ENCODE results near the gene KIAA0825.

The KIAA0825 gene

GRCh38 chr5:94391996-94392395 is 226.4 kb downstream of the KIAA0825 start:
- H3K4me3 ChIP-seq (ENCODE audit: low read depth, low read length), result no peak overlapping the region
- no peak for TF ChIP-seq CTCF (IDR thresholded peaks at IDR 0.05; ENCODE audit: low read depth, low read length)
- no peak for TF ChIP-seq POLR2A (IDR thresholded peaks at IDR 0.05; ENCODE audit: extremely low read depth, insufficient read length)
- no peak for TF ChIP-seq MAX (IDR thresholded peaks at IDR 0.05; ENCODE audit: low read depth, low read length)
- TF ChIP-seq MYC (IDR thresholded peaks at IDR 0.05; ENCODE audit: low read depth, low read length), result no peak
- DNase-seq (ENCODE audit: low read depth), result no peak

GRCh38 chr5:94389515-94389899 is 228.9 kb downstream of the KIAA0825 start:
- TF ChIP-seq POLR2A (IDR thresholded peaks at IDR 0.05; ENCODE audit: extremely low read depth, insufficient read length), result no peak
- no peak for TF ChIP-seq MAX (IDR thresholded peaks at IDR 0.05; ENCODE audit: low read depth, low read length)
- TF ChIP-seq MYC (IDR thresholded peaks at IDR 0.05; ENCODE audit: low read depth, low read length), result no peak
- no peak for TF ChIP-seq CTCF (IDR thresholded peaks at IDR 0.05; ENCODE audit: low read depth, low read length)

GRCh38 chr5:94388773-94389514 is 229.5 kb downstream of the KIAA0825 start:
- TF ChIP-seq MAX (IDR thresholded peaks at IDR 0.05; ENCODE audit: low read depth, low read length) (no peak), MYC (IDR thresholded peaks at IDR 0.05; ENCODE audit: low read depth, low read length) (no peak), CTCF (IDR thresholded peaks at IDR 0.05; ENCODE audit: low read depth, low read length) (no peak), POLR2A (IDR thresholded peaks at IDR 0.05; ENCODE audit: extremely low read depth, insufficient read length) (no peak)
- H3K4me3 ChIP-seq (ENCODE audit: low read depth, low read length), result no peak overlapping the region
- DNase-seq (ENCODE audit: low read depth), result no peak

More at GRCh38 chr5:94389515-94389899, 228.9 kb downstream of the KIAA0825 start:
- H3K4me3 ChIP-seq (ENCODE audit: low read depth, low read length), result no peak overlapping the region
- no peak for DNase-seq (ENCODE audit: low read depth)

GRCh38 chr5:94385767-94386166 is 232.6 kb downstream of the KIAA0825 start:
- H3K4me3 ChIP-seq (ENCODE audit: low read depth, low read length), result no peak overlapping the region
- TF ChIP-seq POLR2A (IDR thresholded peaks at IDR 0.05; ENCODE audit: extremely low read depth, insufficient read length), result no peak
- DNase-seq (ENCODE audit: low read depth), result no peak

- H3K4me3 ChIP-seq (ENCODE audit: low read depth, low read length), result no peak overlapping the region
- TF ChIP-seq MAX (IDR thresholded peaks at IDR 0.05; ENCODE audit: low read depth, low read length) (no peak), POLR2A (IDR thresholded peaks at IDR 0.05; ENCODE audit: extremely low read depth, insufficient read length) (no peak), CTCF (IDR thresholded peaks at IDR 0.05; ENCODE audit: low read depth, low read length) (no peak), MYC (IDR thresholded peaks at IDR 0.05; ENCODE audit: low read depth, low read length) (no peak)
- no peak for DNase-seq (ENCODE audit: low read depth)
Observed at GRCh38 chr5:94378062-94378461, 240.3 kb downstream of the KIAA0825 start.

- peak; percentile 70 for DNase-seq (ENCODE audit: low read depth)
- H3K4me3 ChIP-seq (ENCODE audit: low read depth, low read length), result no peak overlapping the region
- TF ChIP-seq MAX (IDR thresholded peaks at IDR 0.05; ENCODE audit: low read depth, low read length) (0 out of 2 replicates have a peak, but pooled peaks have one; percentile 8), POLR2A (IDR thresholded peaks at IDR 0.05; ENCODE audit: extremely low read depth, insufficient read length) (no peak), CTCF (IDR thresholded peaks at IDR 0.05; ENCODE audit: low read depth, low read length) (no peak), MYC (IDR thresholded peaks at IDR 0.05; ENCODE audit: low read depth, low read length) (no peak)
Observed at GRCh38 chr5:94376672-94377345, 241.6 kb downstream of the KIAA0825 start.
